B cell (primary cell): Measurements from ENCODE around the gene AKR7A3. TPM values are rescaled to one million over a fixed set of nuclear protein-coding genes. Genes with fewer than 3 reads are reported as not detected.
A peak's percentile ranks its signal among the peaks of the same experiment; 100 is the strongest.

Experiments used
- ATAC-seq: fragments of 200-7000 bp; cut with Tn5 transposase; one replicate; pipeline ENCODE4 v1.10.0; 2021; ENCODE audit warnings: low read depth, mild to moderate bottlenecking, moderate number of reproducible peaks, moderate library complexity
- CTCF ChIA-PET: fragments of 350-600 bp; sonication (Branson Sonifier 250); formaldehyde crosslinking; loops from one replicate; lab custom pipeline; 2021; ENCODE audit warnings: antibody characterized with exemption, inconsistent platforms; lab: Charles Lee
- POLR2A ChIA-PET: fragments of 350-600 bp; sonication (Branson Sonifier 250); formaldehyde crosslinking; loops from one replicate; lab custom pipeline; 2021; ENCODE audit warnings: antibody characterized with exemption; lab: Charles Lee
- DNase-seq: peaks from one replicate; pipeline ENCODE4 v3.0.0; 2013
- H2AFZ ChIP-seq: 2 replicates; pipeline ENCODE4 v1.6.1; 2012; ENCODE audit warnings: mild to moderate bottlenecking, low read depth, low read length; ENCODE audit not compliant: insufficient read depth, poor library complexity, severe bottlenecking
- H3K27ac ChIP-seq, 2 donors: 1 replicate in 1 of 2; 2 replicates in 1 of 2; pipeline ENCODE4 v1.5.1; 2012 to 2013; ENCODE audit warnings: low read length in 2 of 2, mild to moderate bottlenecking in 2 of 2, moderate library complexity in 1 of 2
- H3K27me3 ChIP-seq, 4 experiments: fragments of 200-600 bp in 1 of 4; sonication (generic) in 1 of 4; replicated peaks in 1 of 4; 1 replicate in 2 of 4; 2 replicates in 2 of 4; pipeline versions ENCODE4 v1.6.1 to v1.7.0; 2013 to 2016; ENCODE audit warnings: low read length in 3 of 4, mild to moderate bottlenecking in 2 of 4, mixed read lengths in 1 of 4, moderate library complexity in 1 of 4; ENCODE audit not compliant: insufficient read depth in 4 of 4, control insufficient read depth in 3 of 4; ENCODE audit errors: control extremely low read depth in 1 of 4
- H3K36me3 ChIP-seq, 2 experiments: replicated peaks in 1 of 2; 1 replicate in 1 of 2; 2 replicates in 1 of 2; pipeline versions ENCODE4 v1.6.1 to v1.7.1; 2013; ENCODE audit warnings: low read length in 1 of 2; ENCODE audit not compliant: insufficient read depth in 2 of 2, control insufficient read depth in 1 of 2; ENCODE audit errors: control extremely low read depth in 1 of 2, extremely low read depth in 1 of 2
- H3K4me1 ChIP-seq, 2 donors: fragments of 200-600 bp in 1 of 2; sonication (generic) in 1 of 2; 1 replicate in 1 of 2; 2 replicates in 1 of 2; pipeline versions ENCODE4 v1.5.1 to v1.6.1; 2013 to 2017; ENCODE audit warnings: low read length in 2 of 2; ENCODE audit not compliant: control insufficient read depth in 2 of 2, insufficient read depth in 2 of 2
- H3K4me2 ChIP-seq: replicated peaks from 2 replicates; pipeline ENCODE3; 2012; ENCODE audit warnings: mild to moderate bottlenecking, low read depth, low read length; ENCODE audit not compliant: poor library complexity, severe bottlenecking
- H3K4me3 ChIP-seq, 5 experiments: fragments of 200-600 bp in 1 of 5; sonication (generic) in 1 of 5; 1 replicate in 3 of 5; 2 replicates in 2 of 5; pipeline versions ENCODE4 v1.5.1 to v1.7.0; 2011 to 2016; ENCODE audit warnings: low read length in 4 of 5, mild to moderate bottlenecking in 4 of 5, low read depth in 2 of 5, control low read depth in 1 of 5, moderate library complexity in 1 of 5; ENCODE audit not compliant: insufficient read depth in 1 of 5; ENCODE audit errors: control extremely low read depth in 1 of 5, extremely low read depth in 1 of 5
- H3K79me2 ChIP-seq: fragments of 200-600 bp; sonication (generic); one replicate; pipeline ENCODE4 v1.6.0; 2016; ENCODE audit warnings: low read length; ENCODE audit not compliant: control insufficient read depth, insufficient read depth
- H3K9ac ChIP-seq: fragments of 200-600 bp; sonication (generic); 2 replicates; pipeline ENCODE4 v1.6.1; 2017; ENCODE audit warnings: mild to moderate bottlenecking, low read length, moderate library complexity
- H3K9me3 ChIP-seq, 3 donors: one replicate each; pipeline versions ENCODE4 v1.6.1 to v1.7.1; 2013; ENCODE audit warnings: low read length in 2 of 3; ENCODE audit not compliant: control insufficient read depth in 2 of 3, insufficient read depth in 1 of 3; ENCODE audit errors: control extremely low read depth in 1 of 3
- H4K20me1 ChIP-seq: 2 replicates; pipeline ENCODE4 v1.6.0; 2012; ENCODE audit warnings: mild to moderate bottlenecking, low read length; ENCODE audit not compliant: insufficient read depth, control insufficient read depth, poor library complexity, severe bottlenecking
- H3K27ac Mint-ChIP-seq: one replicate; pipeline ENCODE4 v1.8.0; 2021; ENCODE audit warnings: mixed read lengths
- H3K27me3 Mint-ChIP-seq: one replicate; pipeline ENCODE4 v1.8.0; 2021; ENCODE audit warnings: mixed read lengths
- H3K4me1 Mint-ChIP-seq: one replicate; pipeline ENCODE4 v1.8.0; 2021; ENCODE audit warnings: mixed read lengths
- H3K4me3 Mint-ChIP-seq: one replicate; pipeline ENCODE4 v1.8.0; 2021; ENCODE audit warnings: mixed read lengths
- H3K9me3 Mint-ChIP-seq: one replicate; pipeline ENCODE4 v1.8.0; 2022; ENCODE audit warnings: mixed read lengths; ENCODE audit not compliant: insufficient read depth
- EZH2 ChIP-seq: IDR thresholded peaks from 2 replicates; pipeline ENCODE4 v1.6.1; 2012; ENCODE audit warnings: borderline replicate concordance, low read depth, mild to moderate bottlenecking, moderate library complexity, low read length; ENCODE audit not compliant: insufficient read depth, poor library complexity, severe bottlenecking
- WGBS: methylation state at CpG from one replicate; pipeline ENCODE4 v1.1.5; 2013; ENCODE audit warnings: missing lambda C conversion rate; ENCODE audit not compliant: insufficient coverage; 5-methylcytosine and 5-hydroxymethylcytosine counted together
- intact Hi-C: fragments of 100-400 bp; cut with micrococcal nuclease; formaldehyde crosslinking; loops from one replicate; pipeline ENCODE4 v1.10.0; 2022
- polyA plus RNA-seq: library from polyadenylated mRNA; depleted of rRNA; stranded (reverse); fragments of >200 nt; gene quantifications from 2 replicates; pipeline ENCODE4 v1.2.3, GENCODE V29; 2012
- total RNA-seq, 2 donors: library from RNA; stranded (reverse); fragments of 120-200 nt in 1 of 2; gene quantifications; 1 replicate in 1 of 2; 2 replicates in 1 of 2; pipeline versions ENCODE4 v1.2.3 to v1.2.4, GENCODE V29; 2013 to 2022
- TF ChIP-seq, protein P1 (sequence below): fragments of 200-600 bp; IDR thresholded peaks from one replicate; pipeline ENCODE4 v1.8.0; 2022; ENCODE audit warnings: antibody characterized with exemption, mild to moderate bottlenecking

AKR7A3 gene
- total and polyA plus RNA-seq, 2 donors (not counting 1 experiment from before 2014, with no cell fraction given), result 0.97 to 1.8 TPM

DNA sequence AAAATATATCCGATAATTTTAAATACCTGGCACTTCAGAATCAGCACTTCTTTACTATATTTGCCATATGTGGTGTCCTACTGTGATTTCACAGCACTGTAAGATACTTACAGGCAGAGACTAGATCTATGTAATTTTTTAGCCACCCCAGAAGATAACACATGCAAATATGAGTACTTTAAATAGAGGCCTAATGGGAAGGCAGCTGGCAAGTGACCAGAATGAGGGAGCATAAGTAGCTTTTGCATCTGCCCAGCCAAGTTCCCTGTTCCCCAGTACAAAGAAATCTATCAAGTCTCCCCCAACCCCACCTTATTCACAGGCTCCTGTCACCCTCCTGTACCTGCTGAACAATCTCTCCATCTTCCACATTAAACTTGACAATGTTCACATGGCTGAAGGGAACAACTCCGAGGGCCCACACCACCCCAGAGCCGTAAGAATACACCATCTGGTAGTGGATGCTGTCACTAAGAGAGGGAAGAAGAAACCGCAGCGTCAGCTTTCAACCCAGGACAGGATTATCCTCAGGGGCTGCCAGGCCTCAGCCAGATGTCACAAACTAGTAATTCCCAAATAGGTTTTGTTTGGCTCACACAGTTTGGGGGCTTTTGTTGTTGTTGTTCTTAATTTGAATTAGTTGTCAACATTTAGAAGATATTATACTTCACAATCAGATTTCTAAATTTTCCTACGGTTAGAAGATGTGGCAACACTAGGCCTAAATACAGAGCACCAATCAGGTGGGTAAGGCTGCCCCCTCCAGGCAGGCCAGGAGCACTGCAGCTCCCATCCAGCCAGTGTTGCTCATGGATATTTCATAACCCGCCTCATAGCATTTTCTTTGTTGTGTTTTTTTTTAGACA is 47.7 kb downstream of the AKR7A3 start:
- Mint-ChIP-seq H3K27ac (no peak overlapping the region), H3K9me3 (no peaks in the 10 kb centered on the region), H3K4me3 (no peak overlapping the region), H3K4me1 (no peaks in the 10 kb centered on the region), H3K27me3 (no peaks in the 10 kb centered on the region)
- H3K4me2 ChIP-seq, result no peak overlapping the region
- peaks cover 4 to 79% of the 10 kb centered on the region in 2 experiments for H3K36me3 ChIP-seq
- ATAC-seq, result peak; percentile 94
- TF ChIP-seq, protein P1, sequence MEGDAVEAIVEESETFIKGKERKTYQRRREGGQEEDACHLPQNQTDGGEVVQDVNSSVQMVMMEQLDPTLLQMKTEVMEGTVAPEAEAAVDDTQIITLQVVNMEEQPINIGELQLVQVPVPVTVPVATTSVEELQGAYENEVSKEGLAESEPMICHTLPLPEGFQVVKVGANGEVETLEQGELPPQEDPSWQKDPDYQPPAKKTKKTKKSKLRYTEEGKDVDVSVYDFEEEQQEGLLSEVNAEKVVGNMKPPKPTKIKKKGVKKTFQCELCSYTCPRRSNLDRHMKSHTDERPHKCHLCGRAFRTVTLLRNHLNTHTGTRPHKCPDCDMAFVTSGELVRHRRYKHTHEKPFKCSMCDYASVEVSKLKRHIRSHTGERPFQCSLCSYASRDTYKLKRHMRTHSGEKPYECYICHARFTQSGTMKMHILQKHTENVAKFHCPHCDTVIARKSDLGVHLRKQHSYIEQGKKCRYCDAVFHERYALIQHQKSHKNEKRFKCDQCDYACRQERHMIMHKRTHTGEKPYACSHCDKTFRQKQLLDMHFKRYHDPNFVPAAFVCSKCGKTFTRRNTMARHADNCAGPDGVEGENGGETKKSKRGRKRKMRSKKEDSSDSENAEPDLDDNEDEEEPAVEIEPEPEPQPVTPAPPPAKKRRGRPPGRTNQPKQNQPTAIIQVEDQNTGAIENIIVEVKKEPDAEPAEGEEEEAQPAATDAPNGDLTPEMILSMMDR, result peak; percentile 95
- no peak for TF ChIP-seq EZH2
- no peaks in the 10 kb centered on the region for H4K20me1 ChIP-seq
- H3K9ac ChIP-seq, result no peak overlapping the region
- intact Hi-C loops, result loop anchor here (1.0 to 2.0 kb wide), 4 partner anchors 10 to 412 kb away; partner anchors contain the start of genes EMC1, MRTO4 and UBR4
- ChIA-PET CTCF (interaction anchor here (0.6 to 3.2 kb wide), 20 partner anchors 9 to 1685 kb away, joined by 3 to 15 read pairs (median 4); no protein-coding TSS in a partner anchor), POLR2A (interaction anchor here (0.5 kb wide), 1 partner anchor 585 kb away, joined by 7 read pairs; no protein-coding TSS in a partner anchor)
- DNase-seq, result peak; percentile 69
- 69% methylated on average over 4 of the region's 7 CpGs for WGBS
- H2AFZ ChIP-seq, result no peak overlapping the region
- H3K27me3 ChIP-seq, result no peaks in the 10 kb centered on the region
- H3K27ac ChIP-seq, result no peak overlapping the region
- H3K4me1 ChIP-seq, result no peaks in the 10 kb centered on the region
- no peak overlapping the region for H3K4me3 ChIP-seq
- H3K9me3 ChIP-seq, result no peaks in the 10 kb centered on the region
- H3K79me2 ChIP-seq, result peaks cover 6% of the 10 kb centered on the region

DNA sequence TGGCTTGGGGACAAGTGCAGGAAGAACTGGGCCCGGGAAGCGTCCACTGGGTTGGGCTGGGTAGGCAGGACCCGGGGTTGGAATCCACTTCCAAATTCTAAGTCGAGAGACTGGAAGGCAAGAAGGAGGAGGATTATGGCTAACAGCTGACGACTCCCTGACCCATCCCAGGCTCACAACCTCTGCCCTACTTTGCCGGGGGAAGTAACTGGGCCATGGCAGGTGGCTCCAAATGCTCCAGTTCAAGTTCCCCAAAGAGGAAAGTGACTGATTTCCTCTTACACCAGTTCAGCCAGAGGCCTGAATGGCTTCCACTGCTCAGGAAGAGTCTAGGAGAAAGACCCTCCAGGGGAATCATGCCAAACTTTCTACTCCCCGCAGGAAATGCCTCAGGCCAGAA is 48.7 kb downstream of the AKR7A3 start:
- no peak overlapping the region for H3K4me3 Mint-ChIP-seq
- peaks cover 4 to 82% of the 10 kb centered on the region in 2 experiments for H3K36me3 ChIP-seq
- H3K4me1 Mint-ChIP-seq, result no peaks in the 10 kb centered on the region
- H3K4me2 ChIP-seq, result no peak overlapping the region
- H4K20me1 ChIP-seq, result no peaks in the 10 kb centered on the region
- intact Hi-C loops, result loop anchor here (2.0 kb wide), 1 partner anchor 413 kb away; no protein-coding TSS in a partner anchor
- H2AFZ ChIP-seq, result no peak overlapping the region
- H3K27ac Mint-ChIP-seq, result no peak overlapping the region
- no peaks in the 10 kb centered on the region for H3K9me3 ChIP-seq
- ATAC-seq, result no peak
- peaks cover 7% of the 10 kb centered on the region for H3K79me2 ChIP-seq
- no peak overlapping the region for H3K9ac ChIP-seq
- H3K9me3 Mint-ChIP-seq, result no peaks in the 10 kb centered on the region
- no peak for TF ChIP-seq EZH2
- TF ChIP-seq, protein P1, result no peak
- H3K27me3 ChIP-seq, result no peaks in the 10 kb centered on the region
- POLR2A ChIA-PET, result no interaction called here
- H3K4me3 ChIP-seq, result no peak overlapping the region
- H3K27ac ChIP-seq, result no peak overlapping the region
- no peaks in the 10 kb centered on the region for H3K27me3 Mint-ChIP-seq
- WGBS, result 95% methylated on average over 4 of the region's 7 CpGs
- CTCF ChIA-PET, result interaction anchor here (1.0 to 3.2 kb wide), 3 partner anchors 13 to 32 kb away, joined by 3 to 15 read pairs (median 4); no protein-coding TSS in a partner anchor
- no peaks in the 10 kb centered on the region for H3K4me1 ChIP-seq
- DNase-seq, result no peak
